BE2C (cell line): ENCODE measurements around the gene UPP2.

Source experiments
- DNase-seq: peaks from one replicate; pipeline ENCODE4 v3.0.0-alpha.2; 2020
- H3K27me3 ChIP-seq: fragments of 250-450 bp; sonication (Bioruptor Pico); 2 replicates; pipeline ENCODE4 v1.5.1; 2020; ENCODE audit warnings: mild to moderate bottlenecking
- H3K36me3 ChIP-seq: fragments of 250-450 bp; sonication (Bioruptor Pico); 2 replicates; pipeline ENCODE4 v1.5.1; 2020; ENCODE audit warnings: mild to moderate bottlenecking
- H3K4me1 ChIP-seq: fragments of 250-450 bp; sonication (Bioruptor Pico); 2 replicates; pipeline ENCODE4 v1.5.1; 2020
- H3K4me3 ChIP-seq: 2 replicates; pipeline ENCODE4 v1.5.1; 2011; ENCODE audit warnings: low read depth, low read length
- H3K9me3 ChIP-seq: fragments of 250-450 bp; sonication (Bioruptor Pico); 2 replicates; pipeline ENCODE4 v1.5.1; 2020
- CTCF ChIP-seq: IDR thresholded peaks from 2 replicates; pipeline ENCODE4 v1.5.1; 2012; ENCODE audit warnings: mild to moderate bottlenecking, low read depth, low read length

The UPP2 gene

GRCh38 chr2:158143703-158144360 is 42.2 kb downstream of the UPP2 start:
- H3K36me3 ChIP-seq: no peaks in the 10 kb centered on the region
- no peak overlapping the region for H3K4me3 ChIP-seq
- no peaks in the 10 kb centered on the region for H3K4me1 ChIP-seq
- DNase-seq: no peak
- H3K27me3 ChIP-seq: no peaks in the 10 kb centered on the region
- H3K9me3 ChIP-seq: no peaks in the 10 kb centered on the region
- no peak for TF ChIP-seq CTCF

GRCh38 chr2:158144914-158145625 is 43.4 kb downstream of the UPP2 start:
- no peak for TF ChIP-seq CTCF
- Histone ChIP-seq H3K4me1 (no peaks in the 10 kb centered on the region), H3K27me3 (no peaks in the 10 kb centered on the region), H3K9me3 (no peaks in the 10 kb centered on the region), H3K36me3 (no peaks in the 10 kb centered on the region), H3K4me3 (no peak overlapping the region)
- no peak for DNase-seq

- no peak for DNase-seq
Observed at GRCh38 chr2:158153270-158154015, 51.8 kb downstream of the UPP2 start.

GRCh38 chr2:158154596-158154995 is 52.9 kb downstream of the UPP2 start:
- no peak for DNase-seq
- no peak for TF ChIP-seq CTCF
- H3K4me3 ChIP-seq: no peak overlapping the region
- no peaks in the 10 kb centered on the region for H3K4me1 ChIP-seq
- H3K27me3 ChIP-seq: no peaks in the 10 kb centered on the region
- H3K9me3 ChIP-seq: no peaks in the 10 kb centered on the region
- no peaks in the 10 kb centered on the region for H3K36me3 ChIP-seq

More at GRCh38 chr2:158153270-158154015, 51.8 kb downstream of the UPP2 start:
- H3K27me3 ChIP-seq: no peaks in the 10 kb centered on the region
- no peak for TF ChIP-seq CTCF
- H3K36me3 ChIP-seq: no peaks in the 10 kb centered on the region
- no peak overlapping the region for H3K4me3 ChIP-seq
- no peaks in the 10 kb centered on the region for H3K9me3 ChIP-seq
- no peaks in the 10 kb centered on the region for H3K4me1 ChIP-seq

- H3K4me1 ChIP-seq: no peaks in the 10 kb centered on the region
- no peaks in the 10 kb centered on the region for H3K27me3 ChIP-seq
- TF ChIP-seq CTCF: no peak
- H3K9me3 ChIP-seq: no peaks in the 10 kb centered on the region
- no peak overlapping the region for H3K4me3 ChIP-seq
- no peak for DNase-seq
- H3K36me3 ChIP-seq: no peaks in the 10 kb centered on the region
Observed at GRCh38 chr2:158172719-158173118, 71.0 kb downstream of the UPP2 start.
